Caco-2 (cell line): Measurements from ENCODE around the gene EMC9. TPM values are rescaled to one million over a fixed set of nuclear protein-coding genes. Genes with fewer than 3 reads are reported as not detected.

Experiments used
- BruUV-seq: library from RNA; stranded (reverse); fragments of 400-500 nt; replicated peaks from 2 replicates; lab custom pipeline; 2021; lab: Mats Ljungman, UMichigan
- CTCF ChIA-PET: fragments of 300-600 bp; sonication (Branson Sonifier 250); formaldehyde crosslinking; loops from one replicate; lab custom pipeline; 2022; ENCODE audit warnings: antibody characterized with exemption; lab: Charles Lee
- POLR2A ChIA-PET: fragments of 300-600 bp; sonication (Branson Sonifier 250); formaldehyde crosslinking; loops from one replicate; lab custom pipeline; 2022; ENCODE audit warnings: antibody characterized with exemption; lab: Charles Lee
- DNase-seq, 2 experiments: peaks; one replicate each; pipeline versions ENCODE4 v3.0.0 to v3.0.0-alpha.2; 2020 to 2022
- H3K27me3 ChIP-seq: replicated peaks from 2 replicates; pipeline ENCODE4 v1.6.0; 2011; ENCODE audit warnings: low read length; ENCODE audit not compliant: control insufficient read depth, insufficient read depth
- H3K36me3 ChIP-seq: 2 replicates; pipeline ENCODE4 v1.5.1; 2011; ENCODE audit warnings: low read length; ENCODE audit not compliant: control insufficient read depth, insufficient read depth
- H3K4me1 ChIP-seq: fragments of 250-450 bp; sonication (Bioruptor Pico); 2 replicates; pipeline ENCODE4 v1.5.1; 2020; ENCODE audit warnings: mild to moderate bottlenecking
- H3K4me3 ChIP-seq: 2 replicates; pipeline ENCODE4 v1.5.1; 2011; ENCODE audit warnings: low read depth, mild to moderate bottlenecking, control low read depth, low read length
- H3K9me3 ChIP-seq: fragments of 250-450 bp; sonication (Bioruptor Pico); 2 replicates; pipeline ENCODE4 v1.5.1; 2020; ENCODE audit warnings: mild to moderate bottlenecking, moderate library complexity
- H3K27ac Mint-ChIP-seq: one replicate; pipeline ENCODE4 v1.8.0; 2022; ENCODE audit warnings: mixed read lengths; ENCODE audit not compliant: unreplicated experiment
- H3K27me3 Mint-ChIP-seq: one replicate; pipeline ENCODE4 v1.8.0; 2022; ENCODE audit warnings: mixed read lengths; ENCODE audit not compliant: insufficient read depth, unreplicated experiment
- H3K36me3 Mint-ChIP-seq: one replicate; pipeline ENCODE4 v1.8.0; 2022; ENCODE audit warnings: mild to moderate bottlenecking, mixed read lengths; ENCODE audit not compliant: insufficient read depth, unreplicated experiment
- H3K4me1 Mint-ChIP-seq: one replicate; pipeline ENCODE4 v1.8.0; 2022; ENCODE audit warnings: low read depth, mixed read lengths; ENCODE audit not compliant: unreplicated experiment
- H3K4me3 Mint-ChIP-seq: one replicate; pipeline ENCODE4 v1.8.0; 2022; ENCODE audit warnings: mild to moderate bottlenecking, moderate library complexity, mixed read lengths; ENCODE audit not compliant: unreplicated experiment
- H3K9me3 Mint-ChIP-seq: one replicate; pipeline ENCODE4 v1.8.0; 2022; ENCODE audit warnings: mixed read lengths; ENCODE audit not compliant: unreplicated experiment
- CTCF ChIP-seq, 2 experiments: fragments of 200-600 bp in 1 of 2; IDR thresholded peaks; 1 replicate in 1 of 2; 2 replicates in 1 of 2; pipeline versions ENCODE4 v1.5.1 to v1.8.0; 2011 to 2022; ENCODE audit warnings: antibody characterized with exemption in 1 of 2, control low read depth in 1 of 2, inconsistent platforms in 1 of 2, low read depth in 1 of 2, low read length in 1 of 2, mild to moderate bottlenecking in 1 of 2, moderate library complexity in 1 of 2; ENCODE audit not compliant: insufficient read depth in 1 of 2, severe bottlenecking in 1 of 2, unreplicated experiment in 1 of 2
- intact Hi-C: fragments of 100-400 bp; cut with micrococcal nuclease; formaldehyde crosslinking; loops from one replicate; pipeline ENCODE4 v1.10.0; 2022; ENCODE audit not compliant: unreplicated experiment
- total RNA-seq: library from RNA; stranded (reverse); gene quantifications from 2 replicates; pipeline ENCODE4 v1.2.3, GENCODE V29; 2022

EMC9 gene
- total RNA-seq, 1 experiment from 2014 or later: 31.1 TPM

DNA sequence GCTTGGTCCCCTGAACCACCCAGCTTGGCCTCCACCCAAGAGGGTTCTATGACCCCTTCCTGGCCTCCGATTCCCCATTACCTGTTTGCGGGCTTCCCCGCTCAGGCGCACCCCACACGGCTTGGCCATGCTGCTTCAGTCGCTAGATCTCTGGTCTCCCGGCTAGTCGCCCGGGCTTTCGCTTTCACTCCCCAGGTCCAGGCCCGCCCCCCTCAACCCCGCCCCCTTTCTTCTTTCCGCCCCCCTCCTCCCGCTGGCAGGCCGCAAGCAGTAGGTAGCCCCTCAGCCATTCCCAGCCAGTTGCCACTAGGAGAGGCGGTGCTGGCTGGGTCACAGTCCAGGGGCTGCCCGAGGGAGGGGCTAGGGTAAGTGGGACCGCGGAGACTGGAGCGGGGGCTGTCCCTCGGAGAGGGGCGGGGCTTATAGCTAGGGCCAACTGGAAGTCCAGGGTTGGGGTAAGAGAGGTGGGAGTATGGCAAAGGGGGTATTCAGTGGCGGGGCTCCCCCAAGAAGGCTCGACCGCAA, 5.1 kb upstream of the EMC9 start, which contains the start of gene PSME2:
TSS of gene PSME2 (minus strand) at position 158 of the 525 bp plus-strand sequence. CDS start at position 129, 29 bp downstream.
- Mint-ChIP-seq H3K4me1 (peaks cover 18% of the 10 kb centered on the region), H3K9me3 (no peaks in the 10 kb centered on the region), H3K36me3 (peaks cover 49% of the 10 kb centered on the region), H3K27me3 (no peaks in the 10 kb centered on the region), H3K27ac (peak within 1 kb of the TSS; percentile 65), H3K4me3 (peak within 1 kb of the TSS; percentile 92)
- no peaks in the 10 kb centered on the region for H3K9me3 ChIP-seq
- H3K36me3 ChIP-seq: peaks cover 5% of the 10 kb centered on the region; the same call in 1 of the 2 replicates
- peak within 1 kb of the TSS; percentile 95 for H3K4me3 ChIP-seq
- DNase-seq: peak; percentile 98 to 99
- no TSS peak for BruUV-seq
- peaks cover 6% of the 10 kb centered on the region for H3K4me1 ChIP-seq
- TF ChIP-seq CTCF (IDR thresholded peaks at IDR 0.05; ENCODE audit: insufficient read depth in 1 of 2, low read depth in 1 of 2, low read length in 1 of 2, severe bottlenecking in 1 of 2, unreplicated experiment in 1 of 2): no peak
- intact Hi-C loops: loop anchor here (1.0 kb wide), 2 partner anchors 31 to 42 kb away; partner anchors contain the start of gene IPO4
- ChIA-PET POLR2A (interaction anchor here (0.8 to 2.8 kb wide), 10 partner anchors 10 to 96 kb away, joined by 4 to 46 read pairs (median 10); partner anchors contain the start of genes CHMP4A, DCAF11, IPO4 and IRF9), CTCF (interaction anchor here (0.6 to 4.1 kb wide), 12 partner anchors 11 to 186 kb away, joined by 3 to 47 read pairs (median 6); partner anchors contain the start of genes CHMP4A, CIDEB, DCAF11 and IRF9)
- no peaks in the 10 kb centered on the region for H3K27me3 ChIP-seq

DNA sequence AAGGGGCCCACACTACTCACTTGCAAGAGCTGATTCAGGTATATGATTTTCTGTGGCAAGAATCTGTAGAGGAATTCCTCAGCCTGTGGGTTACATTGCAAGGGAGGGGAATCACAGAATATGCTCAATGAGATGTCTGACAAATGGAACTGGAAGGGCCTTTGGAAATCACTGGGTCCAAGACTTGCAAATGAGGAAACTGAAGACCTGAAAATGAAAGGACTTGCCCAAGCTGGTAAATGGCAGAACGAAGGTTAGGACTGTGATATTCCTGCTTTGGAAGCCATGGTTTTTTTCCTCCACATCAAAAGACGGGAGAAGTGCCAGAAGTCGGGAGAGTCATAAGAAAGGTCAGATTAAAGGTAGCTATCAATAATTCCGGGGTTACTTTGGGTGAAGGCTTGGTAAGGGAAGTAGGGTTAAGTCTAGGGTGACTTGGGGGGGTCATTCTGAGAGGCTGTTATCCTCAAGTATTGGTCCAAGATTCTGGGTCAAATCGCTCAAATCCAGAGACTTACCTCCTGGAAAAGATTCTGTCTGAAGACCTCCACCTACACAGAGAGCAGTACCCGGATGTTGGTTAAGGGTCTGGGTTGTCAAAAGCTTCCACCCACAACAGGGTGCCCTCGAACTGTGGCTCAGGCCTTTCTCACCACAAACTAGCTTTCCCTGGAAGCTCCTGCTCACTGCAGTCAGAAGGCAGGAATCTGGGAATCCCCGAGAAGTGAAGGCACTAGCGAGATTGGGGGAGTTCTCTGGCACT, 4.5 kb upstream of the EMC9 start:
- DNase-seq: no peak
- Histone ChIP-seq H3K9me3 (no peaks in the 10 kb centered on the region), H3K36me3 (peaks cover 5% of the 10 kb centered on the region; the same call in 1 of the 2 replicates), H3K4me3 (peak overlapping the region; percentile 95), H3K27me3 (no peaks in the 10 kb centered on the region), H3K4me1 (peaks cover 6% of the 10 kb centered on the region)
- BruUV-seq: TSS peak; percentile 55
- no peak for TF ChIP-seq CTCF (IDR thresholded peaks at IDR 0.05; ENCODE audit: insufficient read depth in 1 of 2, low read depth in 1 of 2, low read length in 1 of 2, severe bottlenecking in 1 of 2, unreplicated experiment in 1 of 2)
- intact Hi-C loops: loop anchor here (1.0 kb wide), 2 partner anchors 31 to 42 kb away; partner anchors contain the start of gene IPO4
- Mint-ChIP-seq H3K4me3 (peak overlapping the region; percentile 92), H3K27ac (peak overlapping the region; percentile 65), H3K27me3 (no peaks in the 10 kb centered on the region), H3K4me1 (peaks cover 18% of the 10 kb centered on the region), H3K9me3 (no peaks in the 10 kb centered on the region), H3K36me3 (peaks cover 47% of the 10 kb centered on the region)
- ChIA-PET POLR2A (interaction anchor here (1.1 to 2.8 kb wide), 7 partner anchors 9 to 97 kb away, joined by 6 to 46 read pairs (median 14); partner anchors contain the start of genes CHMP4A, DCAF11, IRF9 and NRL), CTCF (interaction anchor here (1.0 to 4.1 kb wide), 7 partner anchors 10 to 186 kb away, joined by 4 to 47 read pairs (median 8); partner anchors contain the start of genes DCAF11, IRF9, NRL and PSME1)

GRCh38 chr14:24145219-24145618, 3.8 kb upstream of the EMC9 start:
- no peaks in the 10 kb centered on the region for H3K27me3 Mint-ChIP-seq
- H3K9me3 Mint-ChIP-seq: no peaks in the 10 kb centered on the region
- peaks cover 46% of the 10 kb centered on the region for H3K36me3 Mint-ChIP-seq
- H3K36me3 ChIP-seq: peaks cover 5% of the 10 kb centered on the region; the same call in 1 of the 2 replicates
- H3K4me1 Mint-ChIP-seq: peaks cover 18% of the 10 kb centered on the region
- no peak for DNase-seq
- POLR2A ChIA-PET: interaction anchor here (2.7 to 2.8 kb wide), 2 partner anchors 9 to 31 kb away, joined by 21 to 46 read pairs; partner anchors contain the start of genes DCAF11, NRL and PSME1
- no peak overlapping the region for H3K4me3 ChIP-seq
- CTCF ChIA-PET: interaction anchor here (1.8 to 4.1 kb wide), 3 partner anchors 16 to 36 kb away, joined by 12 to 47 read pairs (median 17); partner anchors contain the start of genes DCAF11, IRF9 and NRL
- H3K4me1 ChIP-seq: peaks cover 6% of the 10 kb centered on the region
- H3K27me3 ChIP-seq: no peaks in the 10 kb centered on the region
- no TSS peak for BruUV-seq
- no peak for TF ChIP-seq CTCF (IDR thresholded peaks at IDR 0.05; ENCODE audit: insufficient read depth in 1 of 2, low read depth in 1 of 2, low read length in 1 of 2, severe bottlenecking in 1 of 2, unreplicated experiment in 1 of 2)
- peak overlapping the region; percentile 92 for H3K4me3 Mint-ChIP-seq
- H3K27ac Mint-ChIP-seq: no peak overlapping the region
- no peaks in the 10 kb centered on the region for H3K9me3 ChIP-seq
- intact Hi-C loops: no loop called here
